Muscle of leg (tissue), 11 donors: Measurements from ENCODE around the gene KIAA1549. TPM values are rescaled to one million over a fixed set of nuclear protein-coding genes. Genes with fewer than 3 reads are reported as not detected.
"Not testable (repeated sequence)": the region's sequence is repeated elsewhere in the genome, so short reads cannot be mapped to it uniquely, and the experiment has no call there.

Experiments
- DNase-seq: peaks from one replicate; pipeline ENCODE4 v3.0.0; 2013
- H3K27ac ChIP-seq: one replicate; pipeline ENCODE4 v1.5.1; 2013; ENCODE audit warnings: mild to moderate bottlenecking, low read length, control low read depth
- H3K27me3 ChIP-seq: one replicate; pipeline ENCODE4 v1.6.1; 2013; ENCODE audit warnings: low read length; ENCODE audit not compliant: control insufficient read depth, insufficient read depth
- H3K36me3 ChIP-seq: one replicate; pipeline ENCODE4 v1.6.1; 2013; ENCODE audit warnings: low read length; ENCODE audit not compliant: control insufficient read depth, insufficient read depth
- H3K4me1 ChIP-seq: one replicate; pipeline ENCODE4 v1.6.1; 2013; ENCODE audit warnings: low read length; ENCODE audit not compliant: control insufficient read depth, insufficient read depth
- H3K4me3 ChIP-seq: one replicate; pipeline ENCODE4 v1.5.1; 2013; ENCODE audit warnings: low read length, control low read depth
- H3K9me3 ChIP-seq: replicated peaks from 2 replicates; pipeline ENCODE4 v1.6.1; 2013; ENCODE audit warnings: low read depth, low read length; ENCODE audit not compliant: control insufficient read depth
- WGBS: methylation state at CpG from one replicate; pipeline ENCODE4 v1.1.5; 2013; ENCODE audit warnings: missing lambda C conversion rate; ENCODE audit not compliant: insufficient coverage; 5-methylcytosine and 5-hydroxymethylcytosine counted together
- polyA plus RNA-seq, 8 donors: library from polyadenylated mRNA; unstranded; fragments of 120-200 nt; gene quantifications; one replicate each; pipeline versions ENCODE4 v1.2.1 to v1.2.3, GENCODE V29; 2013; ENCODE audit warnings: inconsistent platforms in 1 of 8, low replicate concordance in 1 of 8; ENCODE audit not compliant: insufficient read length in 8 of 8, insufficient read depth in 1 of 8
- total RNA-seq: library from RNA; stranded (reverse); fragments of 120-200 nt; gene quantifications from one replicate; pipeline ENCODE4 v1.2.4, GENCODE V29; 2013

Gene KIAA1549
- total and polyA plus RNA-seq, 9 donors: 4.1 to 12.0 (median 11.4) TPM

DNA sequence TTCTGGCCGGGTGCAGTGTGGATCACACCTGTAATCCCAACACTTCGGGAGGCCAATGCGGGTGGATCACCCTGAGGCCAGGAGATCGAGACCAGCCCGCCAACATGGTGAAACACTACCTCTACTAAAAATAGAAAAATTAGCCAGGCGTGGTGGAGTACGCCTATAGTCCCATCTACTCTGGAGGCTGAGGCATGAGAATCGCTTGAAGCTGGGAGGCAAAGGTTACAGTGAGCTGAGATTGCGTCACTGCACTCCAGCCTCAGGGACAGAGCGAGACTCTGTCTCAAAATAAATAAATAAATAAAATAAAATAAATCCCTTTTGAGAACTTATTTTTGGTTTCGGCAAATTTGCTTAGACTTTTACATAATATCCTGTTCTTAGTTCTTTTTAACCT is 151.9 kb downstream of the KIAA1549 start:
- Histone ChIP-seq H3K36me3 (no peaks in the 10 kb centered on the region), H3K4me1 (no peaks in the 10 kb centered on the region), H3K27ac (no peak overlapping the region), H3K4me3 (no peak overlapping the region), H3K27me3 (no peaks in the 10 kb centered on the region), H3K9me3 (no peaks in the 10 kb centered on the region)
- no CpG with 5 or more reads among the region's 11 CpGs for WGBS
- DNase-seq: no peak

DNA sequence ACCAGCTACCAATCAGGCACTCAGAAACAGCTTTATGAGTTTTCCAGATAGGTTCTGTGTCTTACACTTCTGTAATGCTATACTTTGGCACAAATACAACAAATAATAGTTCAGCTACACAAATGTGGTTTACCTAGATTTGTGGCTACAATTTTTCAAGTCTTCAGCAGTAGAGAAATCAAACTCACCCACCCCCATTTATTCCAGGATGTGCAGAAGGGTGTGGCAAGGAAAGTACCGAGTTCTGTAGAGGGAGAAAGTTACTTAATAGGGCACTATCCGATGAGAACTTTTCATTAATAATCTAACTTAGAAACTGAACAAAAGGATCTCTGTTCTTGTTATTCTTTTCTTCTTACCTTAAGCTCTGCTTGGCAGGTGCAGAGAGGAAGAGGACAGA is 152.9 kb downstream of the KIAA1549 start:
- DNase-seq: no peak
- no peaks in the 10 kb centered on the region for H3K4me1 ChIP-seq
- no peaks in the 10 kb centered on the region for H3K36me3 ChIP-seq
- H3K27ac ChIP-seq: no peak overlapping the region
- H3K9me3 ChIP-seq: no peaks in the 10 kb centered on the region
- H3K27me3 ChIP-seq: no peaks in the 10 kb centered on the region
- WGBS: no CpG with 5 or more reads among the region's 2 CpGs
- H3K4me3 ChIP-seq: no peak overlapping the region

DNA sequence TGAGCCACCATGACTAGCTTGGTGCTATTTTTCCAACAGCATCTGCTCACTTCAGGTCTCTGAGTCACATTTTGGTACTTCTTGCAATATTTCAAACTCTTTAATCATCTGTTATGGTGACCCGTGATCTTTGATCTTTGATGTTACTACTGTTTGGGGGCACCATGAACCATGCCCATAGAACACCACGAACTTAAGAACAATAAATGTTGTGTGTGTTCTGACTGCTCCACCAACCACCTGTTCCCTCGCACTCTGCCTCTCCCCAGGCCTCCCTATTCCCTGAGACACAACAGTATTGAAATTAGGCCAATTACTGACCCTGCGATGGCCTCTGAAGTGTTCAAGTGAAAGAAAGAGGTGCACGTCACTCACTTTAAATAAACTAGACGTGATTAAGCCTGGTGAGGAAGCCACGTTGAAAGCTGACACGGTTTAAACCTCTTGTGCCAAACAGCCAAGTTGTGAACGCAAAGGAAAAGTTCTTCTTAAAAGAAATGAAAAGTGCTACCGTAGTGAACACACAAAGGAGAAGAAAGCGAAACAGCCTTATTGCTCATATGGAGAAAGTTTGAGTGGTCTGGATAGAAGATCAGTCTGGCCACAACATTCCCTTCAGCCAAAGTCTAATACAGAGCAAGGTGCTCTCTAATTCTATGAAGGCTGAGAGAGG is 156.0 kb downstream of the KIAA1549 start:
- no peaks in the 10 kb centered on the region for H3K36me3 ChIP-seq
- DNase-seq: peak; percentile 20
- H3K9me3 ChIP-seq: no peaks in the 10 kb centered on the region
- H3K27ac ChIP-seq: peak overlapping the region; percentile 47
- H3K27me3 ChIP-seq: no peaks in the 10 kb centered on the region
- whole genome bisulfite sequencing: 89% methylated on average over 5 of the region's 11 CpGs
- H3K4me1 ChIP-seq: no peaks in the 10 kb centered on the region
- no peak overlapping the region for H3K4me3 ChIP-seq

DNA sequence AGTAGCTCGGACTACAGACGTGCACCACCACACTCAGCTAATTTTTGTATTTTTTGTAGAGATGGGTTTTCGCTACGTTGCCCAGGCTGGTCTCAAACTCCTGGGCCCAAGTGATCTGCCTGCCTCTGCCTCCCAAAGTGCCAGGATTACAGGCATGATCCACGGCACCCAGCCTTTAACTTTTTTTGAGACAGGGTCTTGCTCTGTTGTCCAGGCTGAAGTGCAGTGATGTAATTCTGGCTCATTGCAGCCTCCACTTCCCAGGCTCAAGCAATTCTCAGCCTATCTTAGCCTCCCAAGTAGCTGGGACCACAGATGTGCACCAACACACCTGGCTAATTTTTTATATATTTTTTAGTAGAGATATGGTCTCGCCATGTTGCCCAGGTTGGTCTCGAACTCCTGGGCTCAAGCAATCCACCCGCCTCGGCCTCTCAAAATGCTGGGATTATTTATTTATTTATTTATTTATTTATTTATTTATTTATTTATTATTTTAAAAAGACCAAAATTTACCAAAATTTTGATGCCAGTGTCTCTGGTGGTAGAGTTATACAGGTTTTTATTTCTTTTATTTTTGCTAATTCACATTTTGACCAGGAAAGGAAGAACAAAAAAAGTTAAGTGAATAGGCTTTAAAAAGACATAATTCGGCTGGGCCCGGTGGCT is 158.2 kb downstream of the KIAA1549 start:
- Histone ChIP-seq H3K4me1 (no peaks in the 10 kb centered on the region), H3K27ac (no peak overlapping the region), H3K4me3 (no peak overlapping the region), H3K36me3 (no peaks in the 10 kb centered on the region), H3K9me3 (no peaks in the 10 kb centered on the region), H3K27me3 (no peaks in the 10 kb centered on the region)
- WGBS: 74% methylated on average over 3 of the region's 11 CpGs
- no peak for DNase-seq

DNA sequence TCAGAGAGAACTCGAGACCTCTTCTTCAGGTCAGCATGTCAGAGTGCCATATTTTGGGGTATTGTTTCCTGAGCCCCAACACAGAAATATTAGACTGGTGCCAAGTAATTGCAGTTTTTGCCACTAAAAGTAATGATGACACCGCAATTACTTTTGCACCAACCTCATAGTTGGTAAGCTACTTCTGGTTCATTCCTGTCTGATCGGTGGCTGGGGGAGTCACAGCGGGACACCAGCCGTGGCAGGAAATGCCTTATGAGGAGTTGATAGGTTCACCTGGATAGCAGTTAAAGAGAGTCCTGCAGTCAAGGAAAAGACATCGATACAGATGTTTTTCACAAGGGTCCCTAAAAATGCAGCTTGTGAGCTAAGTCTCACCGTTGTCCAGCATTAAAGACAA is 159.3 kb downstream of the KIAA1549 start:
- Histone ChIP-seq H3K4me1 (no peaks in the 10 kb centered on the region), H3K27ac (no peak overlapping the region), H3K9me3 (no peaks in the 10 kb centered on the region), H3K27me3 (no peaks in the 10 kb centered on the region), H3K4me3 (no peak overlapping the region), H3K36me3 (no peaks in the 10 kb centered on the region)
- 72% methylated on average over 4 of the region's 7 CpGs for WGBS
- DNase-seq: no peak

DNA sequence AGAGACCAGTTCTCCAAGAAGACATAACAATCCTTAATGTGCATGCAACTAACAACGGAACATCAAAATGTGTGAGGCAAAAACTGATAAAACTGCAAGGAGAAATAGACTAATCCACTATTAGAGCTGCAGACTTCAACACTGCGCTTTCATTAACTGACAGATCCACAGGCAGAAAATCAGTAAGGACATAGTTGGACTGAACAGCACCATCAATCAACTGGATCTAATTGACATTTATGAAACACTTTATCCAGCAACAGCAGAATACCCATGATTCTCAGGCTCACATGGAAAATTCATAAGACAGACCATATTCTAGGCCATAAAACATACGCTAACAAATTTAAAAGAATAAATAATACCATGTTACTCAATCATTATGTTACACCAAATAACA is 161.6 kb downstream of the KIAA1549 start:
- no peak for DNase-seq
- no CpG with 5 or more reads among the region's 3 CpGs for WGBS
- no peaks in the 10 kb centered on the region for H3K4me1 ChIP-seq
- no peaks in the 10 kb centered on the region for H3K9me3 ChIP-seq
- no peaks in the 10 kb centered on the region for H3K36me3 ChIP-seq
- no peak overlapping the region for H3K27ac ChIP-seq
- H3K27me3 ChIP-seq: no peaks in the 10 kb centered on the region
- no peak overlapping the region for H3K4me3 ChIP-seq

DNA sequence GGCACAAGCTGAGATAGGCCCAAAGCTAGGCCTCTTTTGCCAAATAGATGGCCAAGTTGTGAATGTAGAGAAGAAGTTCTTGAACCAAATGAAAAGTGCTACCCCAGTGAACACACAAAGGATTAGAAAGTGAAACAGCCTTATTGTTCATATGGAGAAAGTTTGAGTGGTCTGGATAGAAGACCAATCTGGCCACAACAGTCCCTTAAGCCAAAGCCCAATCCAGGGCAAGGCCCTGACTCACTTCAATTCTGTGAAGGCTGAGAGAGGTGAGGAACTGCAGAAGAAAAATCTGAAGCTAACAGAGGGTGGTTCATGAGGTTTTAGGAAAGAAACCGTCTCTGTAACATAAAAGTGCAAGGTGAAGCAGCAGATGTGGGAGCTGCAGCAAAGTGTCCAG is 164.5 kb downstream of the KIAA1549 start:
- Histone ChIP-seq H3K4me1 (no peaks in the 10 kb centered on the region), H3K27ac (no peak overlapping the region), H3K4me3 (no peak overlapping the region), H3K9me3 (no peaks in the 10 kb centered on the region), H3K36me3 (no peaks in the 10 kb centered on the region), H3K27me3 (no peaks in the 10 kb centered on the region)
- WGBS: 83% methylated on average over 1 of the region's 1 CpG
- no peak for DNase-seq

DNA sequence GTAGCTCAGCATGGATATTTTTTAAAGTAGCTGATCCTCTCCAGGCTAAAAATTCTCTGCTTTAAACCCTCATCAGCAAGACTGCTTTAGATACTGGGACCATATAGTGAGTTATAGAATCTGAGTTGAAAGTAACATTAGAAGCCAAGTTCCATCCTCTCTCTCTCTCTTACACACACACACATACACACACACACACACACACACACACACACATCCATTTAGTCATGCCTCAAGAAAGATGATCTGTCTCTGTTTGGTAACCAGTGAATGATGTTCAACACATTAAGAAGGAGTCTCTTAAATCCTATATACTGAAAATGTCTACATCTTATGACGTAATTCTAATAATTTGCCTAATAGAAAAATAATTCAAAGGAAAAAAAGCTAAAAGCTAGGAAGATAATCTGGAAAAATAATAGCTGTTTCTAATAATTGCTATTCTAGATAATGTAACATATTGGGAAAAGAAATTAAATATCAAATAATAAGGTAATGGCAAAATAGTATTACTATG is 166.3 kb downstream of the KIAA1549 start:
- Histone ChIP-seq H3K9me3 (no peaks in the 10 kb centered on the region), H3K27me3 (no peaks in the 10 kb centered on the region), H3K36me3 (no peaks in the 10 kb centered on the region), H3K4me1 (no peaks in the 10 kb centered on the region), H3K27ac (no peak overlapping the region), H3K4me3 (no peak overlapping the region)
- WGBS: no CpG with 5 or more reads among the region's 1 CpG
- no peak for DNase-seq

DNA sequence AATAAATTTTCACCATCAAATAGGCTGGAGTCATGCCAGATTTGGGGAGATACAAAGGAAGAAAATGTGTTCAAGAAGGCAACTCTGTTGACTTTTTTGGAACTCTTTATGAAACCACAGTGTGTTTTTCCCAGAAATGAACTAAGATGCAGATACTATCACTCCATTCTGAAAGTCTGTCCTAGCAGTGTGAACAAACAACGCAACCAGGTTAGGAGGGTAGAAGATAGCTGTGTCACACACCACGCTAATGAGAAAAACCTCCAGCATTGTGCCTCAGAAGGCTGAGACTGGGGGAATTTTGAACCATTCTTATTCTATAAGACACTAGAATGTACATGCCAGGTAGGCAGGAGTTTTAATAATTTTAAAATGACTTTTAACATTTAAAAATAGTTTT is 167.2 kb downstream of the KIAA1549 start:
- H3K27me3 ChIP-seq: no peaks in the 10 kb centered on the region
- H3K4me1 ChIP-seq: no peaks in the 10 kb centered on the region
- no peak overlapping the region for H3K27ac ChIP-seq
- no peak for DNase-seq
- H3K9me3 ChIP-seq: no peaks in the 10 kb centered on the region
- H3K36me3 ChIP-seq: no peaks in the 10 kb centered on the region
- no CpG with 5 or more reads among the region's 2 CpGs for WGBS
- no peak overlapping the region for H3K4me3 ChIP-seq

DNA sequence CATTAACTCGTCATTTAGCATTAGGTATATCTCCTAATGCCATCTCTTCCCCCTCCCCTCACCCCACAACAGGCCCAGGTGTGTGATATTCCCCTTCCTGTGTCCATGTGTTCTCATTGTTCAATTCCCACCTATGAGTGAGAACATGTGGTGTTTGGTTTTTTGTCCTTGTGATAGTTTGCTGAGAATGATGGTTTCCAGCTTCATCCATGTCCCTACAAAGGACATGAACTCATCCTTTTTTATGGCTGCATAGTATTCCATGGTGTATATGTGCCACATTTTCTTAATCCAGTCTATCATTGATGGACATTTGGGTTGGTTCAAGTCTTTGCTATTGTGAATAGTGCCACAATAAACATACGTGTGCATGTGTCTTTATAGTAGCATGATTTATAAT is 169.9 kb downstream of the KIAA1549 start:
- H3K27ac ChIP-seq, H3K9me3 ChIP-seq, H3K27me3 ChIP-seq, DNase-seq, H3K4me1 ChIP-seq, H3K36me3 ChIP-seq, H3K4me3 ChIP-seq: not testable (repeated sequence)
- WGBS: no CpG with 5 or more reads among the region's 2 CpGs
